Left forelimb (tissue), 1 donor: Measurements from ENCODE around the gene FA2H.

ENCODE experiments used
- DNase-seq: peaks from one replicate; pipeline ENCODE4 v3.0.0-alpha.2; 2018; ENCODE audit warnings: low spot score

The FA2H gene

DNA sequence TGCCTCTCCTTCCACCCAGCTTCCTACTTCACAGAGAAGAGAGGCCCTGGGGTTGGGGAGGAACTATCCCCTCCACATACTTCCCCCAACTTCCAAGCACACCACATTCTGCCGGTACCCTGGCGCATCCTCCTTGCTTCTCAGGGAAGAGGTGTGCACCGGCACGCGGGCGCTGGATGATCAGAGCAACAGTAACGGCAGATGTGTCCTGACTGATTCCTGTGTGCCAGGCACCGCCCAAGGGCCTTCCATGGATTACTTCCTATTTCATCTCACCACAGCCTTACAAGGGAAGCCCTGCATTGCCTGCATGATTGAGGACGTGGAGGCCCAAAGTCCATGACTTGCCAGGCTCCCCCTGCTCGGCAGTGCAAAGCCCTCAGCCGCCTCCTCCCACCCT is 52.9 kb downstream of the FA2H start:
- peak; percentile 48 for DNase-seq

DNA sequence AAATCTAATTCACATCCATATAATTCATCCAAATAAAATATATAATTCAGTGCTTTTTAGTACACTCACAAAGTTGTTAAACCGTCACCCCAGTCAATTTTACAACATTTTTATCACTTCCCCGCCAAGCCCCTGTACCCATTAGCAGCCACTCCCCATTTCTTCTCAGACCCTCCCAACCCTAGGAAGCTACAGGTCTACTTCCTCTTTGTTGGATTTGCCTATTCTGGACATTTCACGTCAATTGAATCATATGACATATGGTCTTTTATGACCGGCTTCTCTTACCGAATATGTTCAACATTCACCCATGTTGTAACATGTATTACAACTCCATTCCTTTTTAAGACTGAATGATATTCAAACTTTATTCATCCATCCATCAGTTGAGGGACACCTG is 54.0 kb downstream of the FA2H start:
- no peak for DNase-seq

DNA sequence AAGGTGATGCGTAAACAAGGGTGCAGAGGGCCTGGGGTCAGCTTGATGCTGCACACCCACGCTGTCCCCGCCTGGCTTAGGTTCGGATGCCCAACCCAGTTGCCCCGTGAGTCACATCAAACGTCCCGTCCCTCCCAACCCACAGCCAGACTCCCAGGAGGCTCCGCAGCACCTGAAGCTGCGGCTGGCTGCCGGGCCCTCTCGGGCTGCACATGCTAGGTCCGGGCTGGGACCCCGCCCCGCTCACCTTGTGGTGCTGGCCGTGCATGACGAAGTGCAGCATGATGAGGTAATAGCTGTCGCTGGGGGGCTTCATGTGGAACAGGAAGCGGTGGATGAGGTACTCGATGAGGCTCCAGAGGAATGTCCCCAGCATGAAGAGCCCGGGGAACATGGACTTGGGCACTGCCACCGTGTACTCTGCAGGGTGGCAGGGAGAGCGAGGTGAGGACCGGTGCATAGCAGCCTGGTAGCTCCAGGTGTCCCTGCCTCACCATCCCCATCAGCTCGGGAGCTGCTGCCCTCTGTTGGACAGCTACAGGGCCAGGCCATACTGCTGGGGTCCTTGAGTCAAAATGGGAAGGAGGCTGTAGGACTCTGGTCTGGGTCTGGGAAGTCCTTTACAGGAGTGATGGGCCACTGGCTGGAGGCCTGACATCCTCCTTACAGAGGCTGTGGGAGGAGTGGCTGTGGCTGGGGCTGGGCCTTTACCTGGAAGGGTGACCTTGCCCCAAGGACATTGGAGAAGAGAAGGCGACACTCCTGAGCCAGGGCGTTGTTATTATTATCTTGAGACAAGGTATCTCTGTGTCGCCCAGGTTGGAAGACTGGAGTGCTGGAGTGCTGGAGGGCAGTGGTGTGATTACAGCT is 55.6 kb downstream of the FA2H start:
- DNase-seq, result peak; percentile 6

DNA sequence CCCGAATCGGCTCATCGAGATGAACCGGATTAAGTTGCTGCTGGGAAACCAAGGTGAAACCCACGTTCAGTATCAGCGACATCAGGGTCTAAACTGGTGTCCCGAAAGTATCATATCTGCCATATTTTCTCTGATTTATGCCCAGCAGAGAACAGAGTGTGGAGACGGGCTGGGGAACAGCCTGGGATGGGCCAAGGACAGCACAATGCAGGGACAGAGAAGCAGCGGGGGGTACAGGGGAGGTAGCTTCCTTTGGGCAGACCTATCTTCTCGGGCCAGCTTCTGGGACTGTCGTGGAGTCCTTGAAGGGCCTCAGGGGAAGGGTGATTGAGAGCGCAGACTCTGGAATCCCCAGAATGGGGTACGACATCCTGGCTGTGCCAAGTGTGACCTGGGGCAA is 56.5 kb downstream of the FA2H start:
- DNase-seq, result no peak

DNA sequence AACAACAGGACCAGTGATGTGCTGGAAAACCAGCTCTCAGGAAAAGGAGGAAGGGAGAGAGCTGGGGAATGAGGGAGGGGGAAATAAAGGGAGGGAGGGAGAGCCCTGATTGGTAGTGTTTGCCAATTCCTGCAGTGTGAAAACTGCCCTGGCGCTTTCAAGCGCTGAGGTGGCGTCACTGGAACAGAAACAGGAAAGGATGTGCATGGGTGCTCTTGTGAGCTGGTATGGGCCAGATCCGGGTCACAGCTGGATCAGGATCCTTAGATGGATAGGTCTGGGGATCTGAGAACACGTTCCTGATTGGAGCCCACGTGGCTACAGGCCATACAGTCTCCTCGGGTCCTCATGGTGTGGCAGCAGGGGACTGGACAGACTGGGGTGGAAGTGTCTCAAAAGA is 57.3 kb downstream of the FA2H start:
- no peak for DNase-seq

DNA sequence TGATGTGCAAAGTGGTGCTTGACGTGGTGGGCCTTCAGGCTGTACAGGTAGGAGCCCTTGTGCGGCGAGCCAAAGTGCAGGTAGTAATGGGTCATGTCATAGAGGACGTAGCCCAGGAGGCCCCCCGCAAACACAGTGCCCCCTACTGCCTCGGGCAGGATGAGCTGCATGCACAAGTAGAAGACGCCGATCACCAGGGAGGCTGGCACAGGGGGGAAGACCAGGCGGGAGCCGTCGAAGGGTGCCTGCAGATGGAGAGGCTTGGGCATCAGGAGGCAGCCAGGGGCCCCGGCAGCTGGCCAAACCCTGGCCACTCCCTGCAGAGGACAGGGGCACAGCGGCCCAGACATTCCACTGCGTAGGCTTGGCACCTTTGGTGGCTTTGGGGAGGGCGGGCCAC is 58.3 kb downstream of the FA2H start:
- no peak for DNase-seq

DNA sequence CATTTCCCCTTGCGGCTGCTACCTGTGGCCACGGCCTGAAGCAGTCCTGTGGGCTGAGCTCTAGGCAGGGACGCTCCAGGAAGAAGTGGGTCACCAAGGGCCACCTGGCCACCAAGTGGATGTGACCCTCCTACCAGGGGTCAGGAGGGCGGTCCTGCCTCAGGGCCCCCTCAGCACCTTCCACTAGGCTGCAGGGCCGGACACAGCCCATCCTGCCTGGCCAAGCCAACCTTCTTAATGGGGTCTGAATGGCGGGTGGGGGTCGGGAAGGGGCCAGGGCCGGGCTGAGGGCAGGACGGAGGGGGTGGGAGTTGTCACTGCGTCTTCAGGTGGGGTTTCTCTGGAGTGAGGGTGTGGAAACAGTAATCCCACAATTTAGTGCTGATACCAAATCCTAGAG is 60.7 kb downstream of the FA2H start:
- no peak for DNase-seq

DNA sequence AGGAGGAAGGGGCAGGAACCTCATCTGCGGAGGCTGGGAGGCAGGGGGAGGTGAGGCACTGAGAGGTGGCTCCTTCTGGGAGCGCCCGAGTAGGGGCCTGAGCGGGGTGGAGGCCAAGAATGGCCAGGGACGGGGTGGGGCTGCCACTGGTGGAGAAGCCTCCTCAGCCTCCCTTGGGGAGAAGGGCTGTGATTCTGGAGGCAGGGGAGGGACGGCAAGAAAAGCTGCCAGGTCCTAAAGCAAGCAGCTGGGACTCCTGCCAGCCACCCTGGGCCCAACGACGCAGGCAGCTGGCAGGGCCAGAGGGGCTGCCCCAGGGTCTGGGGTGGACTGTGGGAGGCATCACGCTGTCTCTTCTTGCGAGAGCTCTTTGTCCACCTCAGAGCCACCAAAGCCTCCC is 61.3 kb downstream of the FA2H start:
- DNase-seq, result no peak

DNA sequence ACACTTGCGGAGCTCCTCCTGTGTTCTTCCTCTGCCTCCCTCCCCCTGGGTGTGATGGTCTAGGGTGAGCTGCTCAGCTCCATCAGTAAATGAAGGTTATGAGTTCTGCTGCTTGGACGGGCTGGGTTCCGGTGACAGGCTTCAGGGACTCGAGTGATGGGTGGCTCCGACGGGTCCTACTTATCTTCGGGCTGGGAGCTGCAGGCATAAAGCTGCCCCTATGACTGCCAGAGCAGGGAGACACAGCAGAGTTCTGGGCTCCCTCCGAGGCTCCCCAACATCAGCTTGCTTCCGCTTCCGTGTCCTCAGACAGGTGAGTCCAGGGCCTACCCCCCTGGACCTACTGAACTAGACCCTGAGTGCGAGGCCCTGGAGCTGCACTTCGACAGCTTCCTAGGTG is 62.7 kb downstream of the FA2H start:
- no peak for DNase-seq

DNA sequence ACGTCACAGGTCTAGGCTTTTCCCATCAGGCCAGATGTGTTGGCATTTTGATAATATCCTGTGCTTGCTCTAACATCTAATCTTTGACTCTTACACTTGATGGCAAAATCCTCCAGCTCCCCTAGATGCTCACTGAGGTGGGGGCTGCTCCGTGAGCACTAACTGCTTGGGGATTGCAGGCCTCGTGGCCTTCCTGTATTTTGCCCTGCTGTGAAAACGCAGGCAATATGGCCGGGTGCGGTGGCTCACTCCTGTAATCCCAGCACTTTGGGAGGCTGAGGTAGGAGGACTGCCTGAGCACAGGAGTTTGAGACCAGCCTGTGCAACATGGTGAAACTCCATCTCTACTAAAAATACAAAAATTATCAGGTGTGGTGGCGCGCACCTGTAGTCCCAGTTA is 64.2 kb downstream of the FA2H start:
- no peak for DNase-seq

DNA sequence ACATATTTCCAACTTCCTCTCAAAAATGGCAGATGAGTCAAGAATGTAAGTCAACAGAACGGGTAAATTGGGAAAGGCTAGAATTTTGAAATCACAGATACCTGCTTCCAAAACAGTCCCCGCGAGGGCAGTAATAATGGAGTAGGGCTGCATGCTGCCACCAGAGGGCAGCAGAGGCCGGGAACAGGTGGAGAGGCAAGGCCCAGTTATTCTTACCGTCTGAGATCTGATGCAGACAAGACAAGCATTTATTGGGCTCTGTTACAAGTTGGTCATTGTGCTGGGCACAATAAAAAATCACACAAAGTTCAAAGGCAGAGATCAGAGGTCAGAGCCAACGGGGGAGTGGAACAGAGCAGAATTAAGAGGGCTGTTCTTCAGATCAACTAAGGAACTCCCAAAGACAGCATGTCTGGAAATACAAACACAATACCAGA is 65.2 kb downstream of the FA2H start:
- DNase-seq, result no peak

DNA sequence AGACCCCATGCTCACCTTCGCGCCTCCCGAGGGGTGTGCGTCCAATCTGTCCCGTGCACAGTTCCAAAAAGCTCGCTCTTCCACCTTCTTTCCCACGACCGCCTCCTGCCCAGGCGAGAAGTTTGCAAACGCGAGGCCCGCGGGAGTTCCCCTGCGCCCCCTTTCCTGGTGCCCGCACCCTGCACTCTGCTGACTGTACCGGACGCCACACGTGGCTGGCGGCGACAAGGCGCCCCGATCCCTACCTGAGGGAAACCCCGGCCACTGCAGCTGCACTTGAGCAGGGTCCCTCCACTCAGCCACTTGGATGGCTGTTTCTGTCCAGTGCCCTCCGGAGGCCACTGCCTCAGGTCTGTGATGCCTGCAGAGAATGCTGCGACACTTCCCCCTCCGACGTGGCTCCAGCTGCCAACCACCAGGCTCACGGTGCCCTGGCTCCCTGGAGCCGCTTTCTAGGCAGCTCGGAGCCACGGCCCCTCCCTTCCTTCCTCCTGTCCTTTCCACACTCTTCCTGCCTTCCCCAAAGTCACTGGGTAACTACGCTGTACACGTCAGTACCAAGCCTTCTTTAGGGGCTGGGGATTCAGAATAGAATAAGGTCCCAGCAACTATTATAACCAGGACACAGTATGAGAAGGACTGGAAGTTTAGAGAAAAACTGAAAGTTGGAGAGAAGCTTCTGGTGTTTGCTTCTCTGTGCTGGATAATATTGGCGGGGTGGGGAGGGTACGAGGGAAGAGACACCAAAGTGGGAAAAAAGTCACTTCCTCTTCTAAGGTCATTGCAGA is 74.0 kb downstream of the FA2H start, which contains the start of gene MLKL:
Gene MLKL (minus strand): TSS at position 425 of the 788 bp plus-strand sequence. CDS start 5,105 bp downstream, outside the sequence.
- no peak for DNase-seq

DNA sequence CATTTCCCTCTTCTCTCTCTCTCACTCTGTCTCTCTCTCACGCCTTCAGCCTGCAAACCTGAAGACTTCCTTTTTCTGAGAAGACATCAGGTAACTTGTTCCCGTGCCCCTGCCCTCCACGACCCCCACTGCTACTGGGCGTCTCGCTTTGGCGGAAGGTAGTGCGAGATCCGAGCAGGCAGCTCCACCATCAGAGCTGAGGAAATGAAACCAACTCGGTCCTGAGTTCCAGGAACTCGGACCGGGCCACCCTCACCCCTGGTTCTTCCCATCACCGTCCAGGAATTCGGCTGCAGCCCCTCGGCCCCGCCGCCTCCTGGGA is 74.5 kb downstream of the FA2H start:
- DNase-seq, result no peak

DNA sequence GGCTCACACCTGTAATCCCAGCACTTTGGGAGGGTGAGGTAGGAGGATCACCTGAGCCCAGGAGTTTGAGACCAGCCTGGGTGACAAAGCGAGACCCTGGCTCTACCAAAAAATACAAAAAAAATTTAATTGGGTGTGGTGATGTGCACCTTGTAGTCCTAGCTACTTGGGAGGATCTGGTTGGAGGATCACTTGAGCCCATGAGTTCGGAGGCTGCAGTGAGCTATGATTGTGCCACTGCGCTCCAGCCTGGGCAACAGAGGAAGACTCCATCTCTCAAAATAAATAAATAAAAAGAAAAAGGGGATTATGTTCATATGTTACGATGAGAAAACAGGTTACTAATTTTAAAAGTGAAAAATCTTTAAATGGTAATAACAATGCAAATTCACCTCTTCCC is 75.0 kb downstream of the FA2H start:
- DNase-seq, result no peak

DNA sequence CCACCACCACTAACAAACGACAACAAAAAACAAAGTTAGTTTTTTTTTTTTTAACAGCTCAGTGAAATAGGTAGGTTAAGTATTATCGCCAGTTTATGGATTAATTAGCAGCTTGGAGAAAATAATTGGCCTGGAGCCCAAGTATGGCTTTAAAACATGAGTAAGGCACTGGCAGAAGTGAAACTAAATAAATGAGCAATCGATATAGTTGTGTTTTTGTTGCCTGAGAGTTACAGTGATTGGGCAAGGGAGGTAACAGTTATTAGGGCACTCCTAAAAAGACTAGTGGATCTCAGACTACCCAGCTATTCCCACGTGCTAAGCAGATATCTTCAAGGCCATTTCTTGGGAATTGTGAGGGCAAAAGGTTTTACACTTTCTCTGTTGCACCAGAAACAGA is 76.4 kb downstream of the FA2H start:
- no peak for DNase-seq

DNA sequence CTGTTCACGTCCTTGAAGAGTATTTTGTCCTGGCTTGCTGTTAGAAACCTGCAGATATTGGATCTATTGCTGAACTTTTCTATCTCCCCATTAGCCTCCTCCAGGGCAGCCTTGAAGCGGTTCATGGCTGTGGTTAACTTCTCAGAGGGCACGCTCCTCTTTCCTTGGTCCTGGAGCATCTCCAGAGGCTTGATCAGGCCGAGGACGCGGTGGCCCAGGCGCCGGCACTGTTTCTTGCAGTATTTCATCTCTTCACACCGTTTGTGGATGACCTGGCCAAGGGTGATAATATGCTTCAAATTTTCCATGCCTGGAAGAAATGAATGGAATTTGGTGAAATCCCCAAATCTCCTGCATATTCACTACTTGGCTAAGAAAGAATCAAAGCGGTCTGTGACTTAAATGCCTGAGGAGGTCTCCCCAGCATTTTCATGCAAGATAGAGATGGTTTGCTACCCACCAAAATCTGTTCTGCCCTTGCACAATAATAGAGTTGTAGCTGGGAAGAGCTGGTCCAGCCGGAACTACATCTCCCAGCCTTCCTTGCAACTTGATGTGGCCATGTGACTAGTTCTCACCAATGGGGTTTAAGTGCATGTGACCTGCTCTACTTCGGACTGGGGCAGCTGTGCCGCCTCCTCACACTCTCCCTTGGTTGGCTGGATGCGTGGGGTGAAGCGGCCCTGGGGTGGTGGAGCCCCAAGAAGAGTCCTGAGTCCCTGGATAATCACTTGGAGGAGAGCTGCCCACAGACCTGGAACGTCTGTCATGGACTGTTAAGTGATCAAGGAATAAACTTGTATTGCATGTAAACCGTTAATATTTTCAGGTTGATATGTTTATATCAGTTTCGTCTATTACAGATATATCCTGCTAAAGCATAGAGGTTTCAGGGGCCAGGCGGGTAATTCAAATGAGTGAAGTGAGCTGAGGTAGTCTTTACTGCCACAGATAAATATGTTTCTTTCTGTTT is 78.9 kb downstream of the FA2H start:
- DNase-seq, result peak; percentile 80

DNA sequence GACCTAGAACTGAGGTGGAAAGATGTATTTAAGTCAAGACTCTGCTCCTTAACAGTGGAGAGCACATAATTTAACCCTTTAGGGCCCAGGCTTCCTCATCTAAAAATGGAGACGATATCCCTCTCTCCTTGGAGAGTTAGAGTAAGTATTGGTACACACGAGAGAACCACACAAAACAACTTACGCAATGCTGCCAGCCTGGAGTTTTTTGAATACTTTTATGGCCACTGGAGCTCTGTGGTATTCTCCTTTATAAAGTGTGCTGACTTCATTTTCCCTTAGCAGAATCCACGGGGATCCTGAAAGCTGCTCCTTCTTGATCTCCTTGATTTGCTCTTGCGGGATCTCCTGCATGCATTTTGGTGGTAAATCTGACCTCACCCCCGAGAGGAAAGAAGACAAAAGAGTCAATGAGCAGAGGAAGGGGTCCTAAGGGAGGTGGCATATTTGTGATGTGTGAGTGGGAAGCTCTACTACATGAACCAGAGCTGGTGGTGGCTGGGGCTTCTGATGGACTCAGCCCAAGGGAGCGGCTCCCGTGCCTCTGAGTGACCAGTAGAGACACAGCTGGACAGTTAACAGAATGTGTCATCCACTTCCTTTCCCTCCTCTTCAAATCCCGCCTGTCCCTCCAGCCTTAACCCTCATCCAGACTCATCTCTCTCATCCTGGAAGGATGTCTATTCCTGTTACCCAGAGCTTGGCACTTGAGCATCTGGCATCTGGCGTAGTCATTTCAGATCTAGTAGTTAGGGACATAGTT is 83.3 kb downstream of the FA2H start:
- DNase-seq, result no peak

DNA sequence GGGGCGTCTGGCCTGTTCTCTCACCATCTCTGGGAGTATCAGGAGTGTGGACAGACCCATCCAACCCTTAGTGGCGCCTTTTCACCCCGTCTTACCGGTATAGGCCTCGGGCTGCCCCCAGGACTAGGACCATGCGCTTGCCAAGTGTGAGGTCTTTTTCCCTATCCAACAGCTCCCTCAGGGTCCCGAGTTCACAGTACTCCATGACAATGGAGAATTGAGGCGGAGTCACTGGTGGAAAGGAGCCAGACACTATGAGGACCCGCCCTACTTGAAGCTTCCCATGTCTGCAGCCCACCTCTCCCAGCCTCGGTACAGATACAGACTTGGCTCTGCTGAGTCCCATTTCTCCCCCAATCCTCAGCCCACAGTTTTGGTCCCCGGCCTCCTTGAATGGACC is 92.1 kb downstream of the FA2H start:
- no peak for DNase-seq

DNA sequence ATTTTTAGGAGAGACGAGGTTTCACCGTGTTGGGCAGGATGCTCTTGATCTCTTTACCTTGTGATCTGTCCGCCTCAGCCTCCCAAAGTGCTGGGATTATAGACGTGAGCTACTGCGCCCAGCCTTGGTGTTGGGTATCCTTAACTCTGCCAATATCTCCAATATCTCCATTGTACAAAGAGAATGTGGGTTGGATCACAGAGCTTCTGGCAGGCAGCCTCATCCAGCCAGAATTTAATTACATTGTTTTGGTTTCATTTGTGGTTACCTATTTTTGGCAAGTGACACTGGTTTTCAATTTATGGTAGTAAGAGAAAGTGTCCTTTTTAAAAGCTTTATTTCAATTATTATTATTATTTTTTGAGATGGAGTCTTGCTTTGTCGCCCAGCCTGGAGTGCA is 93.9 kb downstream of the FA2H start:
- DNase-seq, result no peak

DNA sequence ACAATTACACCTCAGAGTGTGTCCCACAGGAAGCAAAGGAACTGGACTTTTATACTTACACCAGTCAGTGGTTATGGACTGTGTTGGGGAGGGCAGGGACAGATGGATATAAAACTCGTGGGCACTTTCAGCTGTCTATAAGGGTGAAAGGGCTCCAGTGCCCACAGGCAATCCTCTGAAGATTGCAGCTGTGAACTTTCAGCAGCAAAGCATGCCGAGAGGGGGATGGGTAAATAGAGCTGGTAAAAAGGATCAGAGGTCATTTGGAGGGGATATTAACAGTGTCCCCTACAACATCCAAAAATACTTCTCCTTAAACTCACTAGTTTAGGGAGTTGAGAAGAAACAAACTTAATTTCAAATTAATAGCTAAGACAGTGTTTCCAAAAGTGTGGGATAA is 94.6 kb downstream of the FA2H start:
- DNase-seq, result no peak

DNA sequence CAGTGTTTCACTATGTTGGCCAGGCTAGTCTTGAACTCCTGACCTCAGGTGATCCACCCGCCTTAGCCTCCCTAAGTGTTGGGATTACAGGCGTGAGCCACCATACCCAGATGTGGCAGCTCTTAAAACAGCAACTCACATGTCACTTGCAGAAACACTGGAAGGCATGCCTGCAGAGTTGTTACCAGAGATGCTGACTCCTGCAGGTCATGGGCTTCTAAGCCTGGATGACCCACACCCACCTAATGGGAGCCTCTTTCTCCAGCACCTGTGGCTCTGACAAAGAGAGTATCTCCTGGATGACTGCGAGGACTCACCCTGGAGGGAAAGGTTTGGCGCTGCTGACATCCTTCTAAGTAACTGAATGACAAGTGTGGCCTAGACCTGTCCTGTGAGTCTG is 96.8 kb downstream of the FA2H start:
- DNase-seq, result no peak

DNA sequence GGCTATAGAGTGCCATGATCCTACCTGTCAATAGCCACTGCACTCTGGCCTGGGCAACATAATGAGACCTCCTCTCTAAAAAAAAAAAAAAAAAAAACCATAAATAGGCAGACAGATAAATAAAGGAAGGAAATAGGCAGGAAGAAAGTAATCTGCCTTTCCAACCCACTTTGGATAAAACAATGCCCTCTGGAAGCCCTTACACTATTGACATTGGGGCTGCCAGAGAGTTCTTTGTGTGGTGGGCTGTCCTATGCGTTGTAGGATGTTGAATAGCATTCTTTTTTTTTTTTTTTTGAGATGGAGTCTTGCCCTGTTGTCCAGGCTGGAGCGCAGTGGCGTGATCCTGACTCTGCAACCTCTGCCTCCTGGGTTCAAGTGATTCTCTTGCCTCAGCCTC is 100.7 kb downstream of the FA2H start:
- no peak for DNase-seq
